Upper lobe of left lung (tissue), 4 donors: ENCODE results near the gene ADAMTS2.

Experiments
- CTCF ChIP-seq, 6 experiments: fragments of 450-650 bp in 4 of 6; fragments of 200-600 bp in 2 of 6; sonication (generic) in 2 of 6; IDR thresholded peaks; one replicate each; pipeline ENCODE4 v1.5.1; 2016 to 2019; ENCODE audit warnings: antibody characterized with exemption in 6 of 6
- EP300 ChIP-seq, 4 donors: sonication (generic); formaldehyde crosslinking; IDR thresholded peaks; one replicate each; pipeline ENCODE4 v1.5.1; 2017; ENCODE audit warnings: antibody characterized with exemption in 4 of 4, control low read depth in 2 of 4
- POLR2A ChIP-seq, 4 donors: fragments of 450-650 bp; IDR thresholded peaks; one replicate each; pipeline ENCODE4 v1.5.1; 2016 to 2017; ENCODE audit warnings: antibody characterized with exemption in 4 of 4, mild to moderate bottlenecking in 2 of 4
- POLR2AphosphoS5 ChIP-seq, 2 donors: sonication (generic); formaldehyde crosslinking; IDR thresholded peaks; one replicate each; pipeline ENCODE4 v1.5.1; 2017; ENCODE audit warnings: antibody characterized with exemption in 2 of 2

GRCh38 chr5:179153921-179154345 is 191.3 kb downstream of the ADAMTS2 start:
- TF ChIP-seq CTCF (IDR thresholded peaks at IDR 0.05) = no peak
- no peak for TF ChIP-seq POLR2A (IDR thresholded peaks at IDR 0.05)
- TF ChIP-seq POLR2AphosphoS5 (IDR thresholded peaks at IDR 0.05) = no peak
- TF ChIP-seq EP300 (IDR thresholded peaks at IDR 0.05) = no peak
